Dedifferentiated amniotic fluid mesenchymal stem cell (primary cell): Measurements from ENCODE around the gene SPPL2C.
"Not testable (repeated sequence)": the region's sequence is repeated elsewhere in the genome, so short reads cannot be mapped to it uniquely, and the experiment has no call there.

Experiments
- DNase-seq: peaks from one replicate; pipeline ENCODE4 v3.0.0-alpha.2; 2016; ENCODE audit errors: extremely low spot score

The SPPL2C gene

GRCh38 chr17:45850468-45850867 lies 5.8 kb downstream of the SPPL2C start:
- DNase-seq: no peak

- no peak for DNase-seq
These were observed 6.3 kb downstream of the SPPL2C start for GRCh38 chr17:45851022-45851421.

- no peak for DNase-seq
These were observed 6.8 kb downstream of the SPPL2C start for GRCh38 chr17:45851464-45851863.

- no peak for DNase-seq
These were observed 7.2 kb downstream of the SPPL2C start for GRCh38 chr17:45851873-45852272.

GRCh38 chr17:45852535-45853297 lies 8.0 kb downstream of the SPPL2C start:
- peak; percentile 50 for DNase-seq

GRCh38 chr17:45854209-45854608 lies 9.5 kb downstream of the SPPL2C start:
- no peak for DNase-seq

- no peak for DNase-seq
These were observed 11.1 kb downstream of the SPPL2C start for GRCh38 chr17:45855691-45856336.

- DNase-seq: no peak
These were observed 13.5 kb downstream of the SPPL2C start for GRCh38 chr17:45857977-45858708.

GRCh38 chr17:45861165-45861564 lies 16.5 kb downstream of the SPPL2C start:
- DNase-seq: no peak

GRCh38 chr17:45862127-45862526 lies 17.4 kb downstream of the SPPL2C start:
- not testable (repeated sequence) for DNase-seq

- no peak for DNase-seq
These were observed 19.4 kb downstream of the SPPL2C start for GRCh38 chr17:45863857-45864654.

GRCh38 chr17:45867171-45867570 lies 22.5 kb downstream of the SPPL2C start:
- no peak for DNase-seq

GRCh38 chr17:45867702-45868101 lies 23.0 kb downstream of the SPPL2C start:
- DNase-seq: no peak

GRCh38 chr17:45868276-45868675 lies 23.6 kb downstream of the SPPL2C start:
- DNase-seq: no peak

- DNase-seq: no peak
These were observed 25.1 kb downstream of the SPPL2C start for GRCh38 chr17:45869676-45870341.

GRCh38 chr17:45870342-45870974 lies 25.8 kb downstream of the SPPL2C start:
- no peak for DNase-seq

- no peak for DNase-seq
These were observed 27.0 kb downstream of the SPPL2C start for GRCh38 chr17:45871718-45872117.

GRCh38 chr17:45873728-45874127 lies 29.0 kb downstream of the SPPL2C start:
- no peak for DNase-seq

- no peak for DNase-seq
These were observed 29.5 kb downstream of the SPPL2C start for GRCh38 chr17:45874151-45874550.

- DNase-seq: no peak
These were observed 31.9 kb downstream of the SPPL2C start for GRCh38 chr17:45876539-45876938.

- no peak for DNase-seq
These were observed 32.8 kb downstream of the SPPL2C start for GRCh38 chr17:45877467-45877866.
